Stimulated activated CD8-positive, alpha-beta memory T cell treated with anti-CD3 and anti-CD28 coated beads, Interleukin-7, amount 100 ng/mL, for 4 hours (primary cell): ENCODE measurements around the gene USP48.
A peak's percentile ranks its signal among the peaks of the same experiment; 100 is the strongest.
"Not testable (repeated sequence)": the region's sequence is repeated elsewhere in the genome, so short reads cannot be mapped to it uniquely, and the experiment has no call there.

Experiments used
- DNase-seq, 2 donors: peaks; one replicate each; pipeline ENCODE4 v3.0.0-alpha.2; 2020; ENCODE audit warnings: low read depth in 2 of 2

Gene USP48, protein sequence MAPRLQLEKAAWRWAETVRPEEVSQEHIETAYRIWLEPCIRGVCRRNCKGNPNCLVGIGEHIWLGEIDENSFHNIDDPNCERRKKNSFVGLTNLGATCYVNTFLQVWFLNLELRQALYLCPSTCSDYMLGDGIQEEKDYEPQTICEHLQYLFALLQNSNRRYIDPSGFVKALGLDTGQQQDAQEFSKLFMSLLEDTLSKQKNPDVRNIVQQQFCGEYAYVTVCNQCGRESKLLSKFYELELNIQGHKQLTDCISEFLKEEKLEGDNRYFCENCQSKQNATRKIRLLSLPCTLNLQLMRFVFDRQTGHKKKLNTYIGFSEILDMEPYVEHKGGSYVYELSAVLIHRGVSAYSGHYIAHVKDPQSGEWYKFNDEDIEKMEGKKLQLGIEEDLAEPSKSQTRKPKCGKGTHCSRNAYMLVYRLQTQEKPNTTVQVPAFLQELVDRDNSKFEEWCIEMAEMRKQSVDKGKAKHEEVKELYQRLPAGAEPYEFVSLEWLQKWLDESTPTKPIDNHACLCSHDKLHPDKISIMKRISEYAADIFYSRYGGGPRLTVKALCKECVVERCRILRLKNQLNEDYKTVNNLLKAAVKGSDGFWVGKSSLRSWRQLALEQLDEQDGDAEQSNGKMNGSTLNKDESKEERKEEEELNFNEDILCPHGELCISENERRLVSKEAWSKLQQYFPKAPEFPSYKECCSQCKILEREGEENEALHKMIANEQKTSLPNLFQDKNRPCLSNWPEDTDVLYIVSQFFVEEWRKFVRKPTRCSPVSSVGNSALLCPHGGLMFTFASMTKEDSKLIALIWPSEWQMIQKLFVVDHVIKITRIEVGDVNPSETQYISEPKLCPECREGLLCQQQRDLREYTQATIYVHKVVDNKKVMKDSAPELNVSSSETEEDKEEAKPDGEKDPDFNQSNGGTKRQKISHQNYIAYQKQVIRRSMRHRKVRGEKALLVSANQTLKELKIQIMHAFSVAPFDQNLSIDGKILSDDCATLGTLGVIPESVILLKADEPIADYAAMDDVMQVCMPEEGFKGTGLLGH

DNA sequence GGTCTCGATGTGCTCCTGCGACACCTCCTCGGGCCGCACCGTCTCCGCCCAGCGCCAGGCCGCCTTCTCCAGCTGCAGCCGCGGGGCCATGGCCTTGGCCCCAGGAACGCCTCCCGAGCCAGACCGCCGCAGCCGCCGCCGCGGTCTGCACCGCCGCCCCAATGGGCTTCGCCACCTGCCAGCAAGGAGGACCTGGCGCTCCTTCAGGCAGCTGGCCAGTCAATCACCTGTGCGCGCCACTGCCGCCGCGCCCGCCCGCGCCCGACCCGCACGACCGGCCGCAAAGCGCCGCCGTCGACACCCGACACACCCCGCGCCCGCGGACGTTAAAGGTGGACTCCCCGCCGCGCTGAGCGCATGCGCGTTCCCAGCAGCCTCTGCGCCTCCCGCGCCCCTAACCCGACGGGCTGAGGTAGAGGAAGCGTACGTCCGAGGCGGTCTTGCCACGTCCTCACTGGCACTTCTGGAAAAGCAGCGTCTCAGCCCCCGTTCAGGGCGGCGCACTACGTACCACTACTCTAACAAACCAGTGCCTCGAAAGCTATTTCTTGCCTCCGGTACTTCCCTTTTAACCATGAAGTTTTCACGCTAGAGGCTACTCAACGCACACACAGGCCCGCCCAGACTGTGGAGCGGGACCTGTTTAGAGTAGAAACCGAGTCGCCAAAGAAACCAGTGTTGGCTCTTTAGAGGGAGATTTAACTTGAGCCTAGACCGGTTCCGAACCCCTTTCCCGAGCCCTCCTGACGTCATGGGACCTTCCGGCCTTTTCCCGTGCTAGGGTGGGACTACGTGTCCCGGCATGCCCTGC is at the start of gene USP48:
TSS of gene USP48 (minus strand) at position 282 of the 811 bp plus-strand sequence. CDS start at position 90, 192 bp downstream.
- peak; percentile 95 to 97 for DNase-seq

DNA sequence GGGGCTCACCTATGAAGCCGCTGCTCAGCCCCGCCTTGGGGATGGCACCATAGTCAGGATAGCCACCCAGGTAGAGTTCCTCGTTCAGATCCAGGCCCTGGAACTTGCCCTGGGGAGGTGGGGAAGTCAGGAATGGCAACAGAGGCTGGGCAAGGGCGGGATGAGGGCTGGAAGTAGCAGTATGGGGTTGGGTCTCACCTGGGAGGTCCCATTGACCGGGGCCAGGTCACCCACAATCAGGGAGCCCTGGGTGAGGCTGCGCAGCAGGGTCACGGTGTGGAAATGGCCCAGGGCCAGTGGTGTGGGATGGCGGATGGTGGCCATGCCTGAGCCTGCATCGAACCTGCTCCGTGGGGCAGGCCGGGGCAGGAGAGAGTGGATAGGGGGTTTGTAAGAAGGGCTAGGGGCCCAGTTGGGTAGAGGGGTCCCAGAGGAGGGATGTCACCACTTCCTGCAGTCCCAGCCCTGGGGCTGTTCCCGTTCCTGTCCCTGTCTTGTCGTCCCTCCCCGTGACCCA is 48.6 kb upstream of the USP48 start:
- no peak for DNase-seq

DNA sequence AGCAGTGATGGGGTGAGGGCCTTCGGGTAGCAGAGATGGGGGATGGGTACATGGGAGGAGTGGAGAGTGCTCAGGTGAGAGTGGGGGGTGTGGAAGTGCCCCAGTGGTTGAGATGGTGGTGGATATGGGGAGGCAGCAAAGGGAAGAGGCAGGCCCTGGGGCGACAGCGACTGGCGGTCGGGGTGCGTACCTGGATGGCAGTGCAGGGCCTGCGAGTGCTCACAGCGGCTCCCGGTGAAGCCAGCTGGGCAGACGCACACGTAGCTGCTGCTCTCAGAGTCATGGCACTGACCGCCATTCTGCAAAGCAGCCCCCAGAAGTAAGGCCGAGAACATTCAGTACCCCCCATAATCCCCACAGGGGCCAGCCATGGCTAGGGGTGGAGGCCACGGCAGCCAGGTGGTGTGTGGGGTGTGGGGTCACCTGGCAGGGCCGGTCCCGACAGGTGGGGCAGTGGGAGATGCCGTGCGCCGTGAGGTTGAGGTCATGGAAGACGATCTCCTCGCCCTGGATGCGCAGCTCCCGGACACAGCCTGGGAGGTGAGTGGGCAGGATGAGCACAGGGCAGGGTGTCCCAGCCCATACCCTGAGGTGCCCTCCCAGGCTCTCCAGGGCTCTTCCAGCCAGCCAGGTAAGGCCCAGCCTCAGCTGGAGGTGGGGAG is 48.0 kb upstream of the USP48 start:
- no peak for DNase-seq

DNA sequence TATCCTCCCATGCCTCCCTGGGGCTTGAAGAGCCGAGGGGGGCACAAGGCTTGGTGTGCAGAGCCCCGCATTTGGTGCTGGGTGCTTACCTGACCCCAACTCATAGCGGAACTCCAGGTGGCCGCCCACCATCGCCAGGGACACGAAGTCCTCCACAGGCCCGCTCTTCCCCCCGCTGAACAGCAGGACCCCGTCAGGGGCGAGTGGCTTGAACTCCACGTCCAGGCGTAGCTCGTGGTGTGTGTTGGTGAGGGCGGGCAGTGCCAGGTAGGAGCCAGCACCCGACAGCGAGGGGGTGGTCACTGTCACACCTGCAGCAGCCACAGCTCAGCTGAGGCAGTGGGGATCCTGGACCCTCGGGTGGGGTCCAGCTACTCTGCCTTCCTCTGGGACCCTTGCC is 46.3 kb upstream of the USP48 start:
- DNase-seq: no peak

DNA sequence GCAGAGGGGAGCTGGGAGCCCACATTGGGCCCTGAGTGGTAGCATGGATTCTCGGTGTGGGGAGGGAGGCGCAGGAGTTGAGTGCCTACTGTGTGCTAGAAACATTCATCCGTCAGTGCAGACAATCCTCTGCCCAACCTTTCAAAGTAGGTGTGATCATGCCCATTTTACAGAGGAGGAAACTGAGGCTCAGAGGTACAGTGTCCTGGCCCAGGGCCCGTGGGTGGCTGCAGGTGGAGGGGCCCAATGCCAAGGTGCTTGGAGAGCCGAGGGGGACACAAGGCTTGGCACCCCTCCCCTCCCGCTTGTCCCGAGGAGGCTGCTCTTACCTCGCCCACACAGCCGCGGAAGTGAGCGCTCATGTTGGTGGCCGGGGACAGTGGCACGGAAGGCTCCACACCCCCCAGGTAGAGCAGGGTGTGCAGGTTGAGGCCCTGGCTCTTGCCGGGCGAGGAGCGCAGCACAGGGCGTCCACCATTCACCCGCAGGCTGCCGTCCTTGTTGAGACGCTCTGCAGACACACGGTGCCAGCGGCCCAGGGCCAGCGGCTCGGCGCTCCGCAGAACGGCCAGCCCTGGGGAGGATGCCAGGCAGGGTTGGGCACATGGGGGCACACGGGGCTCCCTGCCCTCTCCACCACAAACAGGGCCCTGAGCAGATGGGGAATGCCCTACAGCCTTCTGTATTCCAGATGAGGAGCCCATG is 45.7 kb upstream of the USP48 start:
- no peak for DNase-seq

DNA sequence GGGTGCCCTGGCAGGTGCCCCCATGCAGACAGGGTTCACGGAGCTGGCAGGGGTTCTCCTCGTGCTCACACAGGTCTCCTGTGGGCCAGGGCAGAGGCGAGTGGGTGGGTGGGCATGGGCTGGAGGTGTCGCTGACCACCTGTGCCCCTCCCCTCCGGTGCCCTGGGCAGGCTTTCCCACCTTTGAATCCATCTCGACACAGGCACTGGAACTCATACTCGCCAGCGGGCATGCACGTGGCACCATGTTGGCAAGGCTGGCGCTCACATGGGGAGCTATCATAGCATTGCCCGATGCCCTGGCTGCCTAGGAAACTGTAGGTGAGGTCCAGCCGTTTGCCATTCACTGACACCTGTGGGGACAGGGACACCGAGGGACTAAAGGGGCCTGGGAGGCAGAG is 45.1 kb upstream of the USP48 start:
- DNase-seq: no peak

DNA sequence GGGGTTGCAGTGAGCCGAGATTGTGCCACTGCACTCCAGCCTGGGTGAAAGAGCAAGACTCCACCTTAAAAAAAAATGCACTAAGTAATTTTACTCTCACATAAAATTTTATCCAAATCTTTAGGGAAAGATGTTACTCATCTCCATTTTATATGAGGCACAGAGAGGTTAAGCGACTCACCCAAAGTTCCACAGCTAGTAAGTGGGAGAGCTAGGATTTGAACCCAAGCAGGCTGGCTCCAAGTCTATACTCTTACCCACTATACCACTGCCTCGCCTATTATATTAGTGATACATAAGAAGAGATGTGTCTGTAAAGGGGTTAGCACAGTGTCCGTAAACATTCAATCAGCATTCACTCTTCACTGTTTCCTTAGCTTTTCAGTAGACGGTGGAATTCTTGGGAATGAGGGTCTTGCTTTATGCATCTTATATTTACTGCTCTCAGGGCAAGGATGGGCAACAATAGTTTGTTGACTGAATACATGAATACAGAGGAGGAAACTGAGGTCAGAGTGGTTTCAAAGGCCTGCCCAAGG is 44.3 kb upstream of the USP48 start:
- DNase-seq: no peak

DNA sequence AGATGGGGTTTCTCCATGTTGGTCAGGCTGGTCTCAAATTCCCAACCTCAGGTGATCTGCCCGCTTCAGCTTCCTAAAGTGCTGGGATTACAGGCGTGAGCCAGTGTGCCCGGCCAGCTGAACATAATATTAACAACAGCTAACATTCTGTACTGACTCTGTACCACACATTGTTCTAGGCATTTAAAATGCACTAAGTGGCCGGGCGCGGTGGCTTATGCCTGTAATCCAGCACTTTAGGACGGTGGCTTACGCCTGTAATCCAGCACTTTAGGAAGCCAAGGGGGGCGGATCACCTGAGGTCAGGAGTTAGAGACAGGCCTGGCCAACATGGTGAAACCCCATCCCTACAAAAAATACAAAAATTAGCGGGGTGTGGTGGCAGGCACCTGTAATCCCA is 43.7 kb upstream of the USP48 start:
- not testable (repeated sequence) for DNase-seq

DNA sequence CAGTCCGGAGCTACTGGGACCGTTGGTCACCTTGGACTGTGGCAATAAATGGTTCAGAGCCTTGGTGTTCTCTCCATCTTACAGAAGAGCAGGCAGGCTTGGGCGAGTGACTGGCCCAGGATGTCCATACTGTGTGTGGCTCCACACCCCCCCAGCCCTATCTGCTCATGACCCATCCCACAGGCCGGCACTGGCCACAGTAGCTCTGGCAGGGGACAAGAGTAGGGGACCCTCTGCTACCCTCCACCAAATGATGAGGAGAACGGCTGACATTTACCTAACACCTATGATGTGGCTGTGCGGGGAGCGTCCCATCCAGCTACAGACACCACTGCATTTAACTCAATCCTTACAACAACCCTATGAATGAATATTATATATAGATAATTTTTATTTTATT is 42.4 kb upstream of the USP48 start:
- no peak for DNase-seq

DNA sequence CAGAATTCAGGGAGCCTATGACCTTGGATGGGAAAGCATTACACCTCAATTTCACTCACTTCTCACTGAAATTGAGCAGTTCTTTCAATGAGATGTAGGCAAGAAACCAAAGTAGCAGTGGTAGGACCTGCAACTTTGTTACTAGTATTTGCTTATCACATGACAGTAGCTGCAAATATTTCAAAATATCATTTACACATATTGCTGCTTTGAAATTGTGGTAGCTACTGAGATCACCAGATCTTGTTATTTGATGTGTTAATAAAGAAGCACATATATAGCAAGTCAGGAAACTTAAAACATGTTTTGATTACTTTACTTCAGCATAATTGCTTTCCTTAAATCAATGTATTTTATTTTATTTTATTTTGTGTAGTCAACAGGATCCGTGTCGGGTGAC is 42.0 kb upstream of the USP48 start:
- DNase-seq: no peak

DNA sequence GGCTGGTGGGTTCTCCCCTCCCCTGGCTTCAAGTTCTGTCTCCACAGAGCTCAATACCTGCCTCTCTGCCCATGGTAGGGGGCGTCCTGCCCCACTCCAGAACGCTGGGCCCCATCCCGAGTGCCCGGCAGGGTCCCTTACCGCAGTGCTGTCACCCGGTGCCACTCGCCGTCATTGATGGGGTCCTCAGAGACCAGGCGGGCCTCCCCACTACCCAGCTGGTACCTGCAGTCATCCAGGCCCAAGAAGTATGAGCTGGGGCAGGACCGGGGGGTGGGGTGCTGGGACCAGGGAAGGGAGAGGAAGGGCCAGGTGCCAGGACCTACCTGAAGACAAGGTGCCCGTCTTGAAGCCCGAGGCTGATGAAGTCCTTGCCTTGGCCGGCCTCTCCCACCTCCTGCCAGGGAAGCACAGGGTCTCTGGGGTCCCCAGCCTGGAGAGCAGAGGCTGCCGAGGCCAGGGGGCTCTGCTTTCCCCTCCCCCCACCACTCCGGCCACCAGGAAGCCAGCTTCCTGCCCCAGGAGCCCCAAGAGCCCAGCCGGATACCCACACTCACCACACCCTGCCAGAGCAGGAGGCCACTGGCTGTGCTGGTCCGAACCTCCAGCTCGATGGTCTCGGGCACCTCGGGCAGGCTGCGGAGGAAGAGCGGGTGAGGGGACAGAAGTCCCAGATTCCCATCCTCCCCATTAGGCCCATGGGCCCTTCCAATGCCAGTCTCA is 41.2 kb upstream of the USP48 start:
- no peak for DNase-seq

DNA sequence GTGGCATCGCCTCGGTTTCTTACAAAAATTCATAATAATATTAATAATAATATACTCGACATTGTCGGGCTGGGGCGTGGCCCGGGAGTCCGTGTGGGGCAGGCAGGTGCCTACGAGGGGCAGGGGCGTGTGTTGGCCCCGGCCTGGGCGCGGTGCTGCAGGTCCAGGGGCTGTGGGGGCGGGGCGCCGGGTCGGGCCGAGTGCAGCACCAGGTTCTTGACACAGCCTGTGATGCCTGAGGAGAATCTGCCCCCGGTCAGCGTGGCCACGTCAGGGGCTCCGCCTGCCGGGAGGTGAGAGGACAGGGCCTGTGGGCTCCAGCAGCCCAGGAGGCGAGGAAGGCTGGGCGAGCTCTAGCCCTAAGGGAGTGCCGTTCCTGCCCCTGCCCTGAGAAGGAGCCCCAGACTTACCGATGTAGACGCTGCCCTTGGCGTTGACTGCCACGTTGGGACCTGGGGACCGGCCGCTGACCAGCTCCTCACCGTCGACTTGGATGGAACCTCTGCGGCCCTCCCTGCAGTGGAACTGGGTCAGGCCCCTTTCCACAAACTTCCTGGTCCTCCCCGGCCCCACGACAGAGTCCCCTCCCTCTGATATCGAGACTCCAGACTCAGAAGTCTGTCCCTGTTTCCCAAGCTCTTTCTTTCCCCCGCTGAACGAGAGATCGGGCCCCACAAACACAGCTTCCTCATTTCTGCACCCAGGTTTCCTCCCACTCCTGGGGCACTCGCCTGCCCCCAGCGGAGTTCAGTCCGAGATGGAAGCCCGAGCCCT is 40.4 kb upstream of the USP48 start:
- DNase-seq: no peak

DNA sequence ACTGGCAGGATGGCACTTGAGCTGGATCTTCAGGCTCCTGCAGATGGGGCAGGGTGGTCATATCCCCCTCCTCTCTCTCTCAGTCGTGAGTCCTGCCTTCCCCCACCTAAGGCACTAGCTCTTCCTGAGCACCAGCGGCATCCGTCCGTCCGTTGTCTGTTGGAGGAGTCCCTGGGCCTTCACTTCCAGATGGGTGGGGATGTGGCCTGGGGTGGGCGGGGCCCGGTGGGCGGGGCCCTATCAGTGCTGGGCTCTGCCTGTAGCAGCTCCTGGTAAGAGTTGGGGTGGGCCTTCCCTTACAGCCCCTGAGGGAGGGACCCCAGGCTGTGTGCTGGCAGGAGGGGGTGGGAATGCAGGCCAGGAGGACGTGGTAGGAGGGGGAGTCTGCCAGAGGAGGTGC is 39.4 kb upstream of the USP48 start:
- no peak for DNase-seq

DNA sequence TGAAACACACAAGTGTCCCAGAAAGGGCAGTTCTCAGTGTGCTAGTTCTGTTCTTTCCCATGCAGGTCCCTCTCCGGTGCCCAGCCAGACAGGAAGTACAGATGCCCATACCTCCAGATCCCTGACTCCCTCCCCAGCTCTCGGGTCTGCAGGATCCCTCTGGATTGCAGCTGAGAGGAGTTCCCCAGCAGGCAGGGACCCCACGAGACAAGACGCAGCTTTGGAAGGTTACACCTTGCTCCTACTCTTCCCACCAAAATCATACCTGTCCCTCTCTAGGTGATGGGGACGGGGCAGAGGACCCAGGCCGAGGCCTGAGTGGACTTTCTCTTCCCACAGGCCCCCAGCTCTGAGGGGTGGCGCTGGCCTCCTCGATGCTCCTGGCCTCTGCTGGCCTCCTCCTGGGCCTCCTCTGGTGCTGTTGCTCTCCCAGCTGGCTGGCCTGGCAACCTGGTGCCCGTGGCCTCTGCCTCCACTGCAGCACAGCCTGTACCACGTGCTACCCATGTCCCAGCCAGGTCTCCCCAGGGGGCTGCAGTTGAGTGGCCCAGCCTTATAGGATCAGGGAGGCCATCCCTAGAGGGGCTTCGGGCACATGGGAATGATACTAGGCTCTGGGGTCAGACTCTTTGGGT is 38.6 kb upstream of the USP48 start:
- DNase-seq: no peak

DNA sequence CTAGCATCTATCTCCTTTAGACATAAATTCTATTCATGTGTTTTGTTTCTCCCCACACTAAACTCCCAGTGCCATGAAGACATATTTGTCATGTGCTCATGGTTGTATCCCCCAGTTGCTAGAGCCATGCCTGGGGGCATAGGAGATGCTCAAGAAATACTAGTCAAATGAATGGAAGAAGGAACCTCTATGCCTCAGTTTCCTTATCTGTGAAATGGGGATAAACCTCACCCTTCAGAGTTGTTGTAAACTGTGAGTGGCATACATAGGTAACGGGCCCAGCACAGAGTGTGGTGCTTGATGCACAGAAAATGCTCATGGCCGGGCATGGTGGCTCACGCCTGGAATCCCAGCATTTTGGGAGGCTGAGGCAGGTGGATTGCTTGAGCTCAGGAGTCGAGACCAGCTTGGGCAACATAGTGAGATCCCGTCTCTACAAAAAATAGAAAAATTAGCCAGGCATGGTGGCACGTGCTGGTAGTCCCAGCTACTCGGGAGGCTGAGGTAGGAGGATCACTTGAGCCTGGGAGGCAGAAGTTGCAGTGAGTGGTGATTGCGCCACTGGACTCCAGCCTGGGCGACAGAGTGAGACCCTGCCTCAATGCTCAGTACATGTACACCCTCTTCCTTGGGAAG is 37.8 kb upstream of the USP48 start:
- DNase-seq: no peak

DNA sequence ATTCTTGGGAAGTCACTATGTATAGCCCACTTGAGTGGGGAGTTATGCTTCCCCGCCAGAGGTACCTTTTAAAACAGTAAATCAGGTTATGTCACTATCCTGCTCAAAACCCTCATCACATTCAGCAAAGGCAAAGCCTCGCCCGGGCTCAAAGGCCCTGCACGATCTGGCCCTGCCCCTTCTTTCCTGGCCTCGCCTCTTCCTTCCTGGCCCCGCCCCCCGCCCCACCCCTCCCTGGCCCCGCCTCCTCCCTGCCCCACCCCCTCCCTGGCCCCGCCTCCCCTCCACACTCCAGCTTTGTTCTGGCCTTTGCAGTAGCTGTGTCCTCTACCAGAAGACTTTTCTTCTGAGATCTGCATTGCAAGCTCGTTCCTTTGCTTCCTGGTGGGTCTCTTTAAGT is 35.7 kb upstream of the USP48 start:
- DNase-seq: no peak

DNA sequence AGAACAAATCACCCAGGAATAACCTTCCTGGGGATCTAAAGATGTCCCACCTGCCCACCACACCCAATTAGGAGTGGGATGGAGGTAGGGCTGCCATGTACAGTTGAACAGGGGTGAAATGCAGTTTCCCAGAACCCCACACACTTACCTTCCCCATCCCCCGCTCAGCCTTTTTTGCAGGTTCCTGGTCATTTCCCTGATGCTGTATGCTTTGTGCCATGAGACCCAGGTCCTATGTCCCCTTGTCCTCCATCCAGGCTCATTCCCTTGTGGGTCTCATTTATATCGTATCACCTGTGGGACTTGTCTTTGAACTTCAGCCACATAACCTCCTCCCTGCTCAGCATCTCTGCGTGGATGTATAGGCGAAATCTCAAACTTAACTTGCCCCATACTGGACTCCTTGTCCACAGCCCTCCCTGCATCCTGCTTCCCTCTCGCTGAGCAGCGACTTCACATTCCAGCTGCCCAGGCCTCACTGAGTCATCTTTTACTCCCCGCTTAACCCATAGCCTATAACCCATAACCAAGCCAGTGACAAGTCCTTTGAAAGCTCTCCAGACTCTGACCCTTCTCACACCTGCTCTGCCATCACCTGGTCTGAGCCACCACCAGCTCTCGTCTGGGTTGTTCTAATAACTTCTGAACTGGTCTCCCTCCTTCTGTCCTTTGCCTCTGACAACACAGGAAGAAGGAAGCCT is 33.8 kb upstream of the USP48 start:
- DNase-seq: no peak
